HG03139 (cell line): ENCODE data around the gene FLRT2.

Source experiments
- ATAC-seq: cut with Tn5 transposase; IDR thresholded peaks from one replicate; pipeline ENCODE4 v1.9.1; 2021; ENCODE audit not compliant: unreplicated experiment

Gene FLRT2, protein sequence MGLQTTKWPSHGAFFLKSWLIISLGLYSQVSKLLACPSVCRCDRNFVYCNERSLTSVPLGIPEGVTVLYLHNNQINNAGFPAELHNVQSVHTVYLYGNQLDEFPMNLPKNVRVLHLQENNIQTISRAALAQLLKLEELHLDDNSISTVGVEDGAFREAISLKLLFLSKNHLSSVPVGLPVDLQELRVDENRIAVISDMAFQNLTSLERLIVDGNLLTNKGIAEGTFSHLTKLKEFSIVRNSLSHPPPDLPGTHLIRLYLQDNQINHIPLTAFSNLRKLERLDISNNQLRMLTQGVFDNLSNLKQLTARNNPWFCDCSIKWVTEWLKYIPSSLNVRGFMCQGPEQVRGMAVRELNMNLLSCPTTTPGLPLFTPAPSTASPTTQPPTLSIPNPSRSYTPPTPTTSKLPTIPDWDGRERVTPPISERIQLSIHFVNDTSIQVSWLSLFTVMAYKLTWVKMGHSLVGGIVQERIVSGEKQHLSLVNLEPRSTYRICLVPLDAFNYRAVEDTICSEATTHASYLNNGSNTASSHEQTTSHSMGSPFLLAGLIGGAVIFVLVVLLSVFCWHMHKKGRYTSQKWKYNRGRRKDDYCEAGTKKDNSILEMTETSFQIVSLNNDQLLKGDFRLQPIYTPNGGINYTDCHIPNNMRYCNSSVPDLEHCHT

DNA sequence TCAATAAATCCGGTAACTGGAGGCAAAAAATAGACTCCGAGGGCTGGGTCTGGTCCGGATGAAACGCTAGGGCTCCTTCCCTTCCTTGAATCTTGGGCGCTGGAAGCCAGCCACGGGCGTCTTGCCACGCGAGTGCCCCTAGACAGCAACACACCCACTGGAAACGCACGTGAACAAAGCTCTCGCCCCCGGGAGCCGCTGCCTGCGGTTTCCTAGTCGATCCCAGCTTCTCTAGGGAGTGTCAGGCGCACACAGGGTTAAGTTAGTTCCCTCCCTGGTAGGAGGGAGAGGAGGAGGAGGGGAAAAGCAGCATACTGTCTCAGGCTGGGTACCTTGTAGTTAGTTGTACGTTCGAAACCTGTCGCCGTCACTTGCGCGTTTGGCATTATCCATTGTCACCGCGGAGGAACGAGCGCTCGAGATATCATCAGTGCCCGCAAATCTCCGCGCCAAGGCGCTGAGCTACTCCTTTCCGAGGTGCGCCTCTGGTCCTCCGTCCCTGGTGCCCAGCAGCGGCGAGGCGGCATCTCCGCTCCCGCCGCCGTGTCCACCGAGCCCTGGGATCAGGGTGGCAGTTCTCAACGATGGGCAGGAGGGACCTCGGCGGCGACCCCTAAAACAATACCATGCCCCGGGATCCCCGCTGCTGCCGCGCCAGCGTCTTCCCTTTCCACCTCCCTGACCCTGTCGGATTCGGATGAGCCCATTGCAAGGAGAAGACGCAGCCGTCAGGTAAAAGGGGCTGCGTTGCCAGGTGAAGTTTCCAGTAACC lies at the start of gene FLRT2:
FLRT2 (plus strand) TSS at position 342 of the 772 bp plus-strand sequence. CDS start 91,371 bp downstream, outside the sequence.
- no peak for ATAC-seq

DNA sequence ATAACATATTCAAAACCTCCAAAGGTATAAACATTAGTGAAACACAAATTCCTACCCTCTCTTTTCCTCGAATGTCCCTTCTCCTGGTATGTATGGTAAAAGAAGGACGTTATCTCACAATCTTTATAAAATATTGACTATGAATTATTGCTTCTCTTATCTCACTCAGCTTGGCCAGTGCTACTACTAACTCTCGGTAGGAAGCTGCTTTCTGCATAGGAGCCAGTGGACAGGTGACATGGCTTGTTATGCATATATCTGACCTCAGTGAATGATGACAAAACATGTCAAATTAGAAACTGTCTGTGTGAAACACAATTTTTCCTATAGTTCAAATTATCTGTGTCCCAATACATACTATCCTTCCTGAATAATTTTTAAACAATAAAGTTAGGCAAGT lies 48.5 kb upstream of the FLRT2 start:
- ATAC-seq, result no peak

DNA sequence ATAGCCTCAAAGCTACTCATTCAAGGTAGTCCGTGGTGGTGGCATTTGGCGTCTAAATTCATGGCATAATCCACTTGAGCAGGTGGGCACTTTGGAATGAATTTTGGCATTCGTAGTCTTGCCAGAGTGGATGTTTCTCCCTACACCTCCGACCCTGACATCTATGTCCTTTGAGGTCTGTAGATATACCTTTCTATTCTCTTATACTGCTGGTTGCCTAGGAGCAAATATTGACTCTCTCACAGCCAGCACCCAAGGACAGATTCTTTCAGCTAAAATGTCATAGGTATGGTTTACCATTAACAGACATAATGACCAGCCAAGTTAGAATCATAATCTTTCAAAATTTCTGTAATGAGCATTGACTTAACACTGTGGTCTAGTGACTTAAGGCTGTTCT lies 47.4 kb upstream of the FLRT2 start:
- ATAC-seq, result no peak

DNA sequence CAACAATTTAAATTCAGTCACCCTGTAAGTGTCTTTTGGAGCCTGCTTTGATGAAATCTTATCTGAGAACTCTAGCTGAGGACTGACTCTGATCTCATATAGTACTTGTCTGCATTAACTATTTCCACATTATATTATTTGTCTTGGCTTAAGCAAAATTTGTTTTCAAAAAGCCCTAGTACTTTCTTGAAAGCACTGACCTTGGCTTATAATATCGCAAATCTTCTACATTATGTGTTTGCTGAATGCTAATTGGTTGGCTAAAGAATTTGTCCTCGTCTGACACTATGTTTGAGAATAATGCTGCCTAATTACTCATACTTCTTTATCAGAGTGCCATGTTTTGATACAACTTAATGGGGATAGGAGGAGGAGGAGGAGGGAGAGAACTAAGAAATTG lies 46.9 kb upstream of the FLRT2 start:
- no peak for ATAC-seq

DNA sequence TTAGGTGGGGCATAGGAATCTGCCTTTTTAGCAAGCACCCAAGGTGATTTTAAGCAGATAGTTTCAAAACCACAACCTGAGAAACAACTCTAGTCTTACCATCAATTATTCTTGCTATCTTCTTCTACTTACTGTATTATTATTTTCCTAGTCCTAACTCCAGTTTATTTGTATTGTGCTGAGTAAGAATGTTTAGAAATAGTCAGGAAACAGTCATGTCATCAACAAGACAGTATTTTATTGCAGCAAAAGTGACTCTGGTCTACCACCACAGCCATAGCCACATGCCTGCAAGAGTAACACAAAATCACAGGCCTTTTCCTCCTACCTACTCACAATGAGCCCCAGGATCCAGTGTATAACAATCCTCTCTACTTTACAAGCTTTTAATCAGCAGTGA lies 46.3 kb upstream of the FLRT2 start:
- no peak for ATAC-seq

DNA sequence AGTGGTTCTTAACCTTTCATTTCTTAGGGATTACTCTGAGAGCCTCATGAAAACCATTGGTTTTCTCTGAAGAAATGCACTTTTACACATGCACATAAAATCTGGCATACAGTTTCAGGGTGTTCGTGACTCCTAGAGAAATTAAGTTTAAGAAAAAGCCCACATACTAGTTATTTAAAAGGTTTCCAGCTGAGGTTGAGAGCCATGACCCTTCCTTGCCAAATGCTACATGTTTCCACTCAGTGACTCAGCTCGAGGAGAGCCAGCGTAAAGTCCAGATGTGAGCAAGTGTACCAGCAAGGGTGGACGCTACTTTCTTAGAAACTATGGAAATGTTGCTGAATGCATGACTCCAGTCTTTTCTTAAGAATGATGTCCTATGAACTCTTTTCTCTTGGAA lies 42.7 kb upstream of the FLRT2 start:
- ATAC-seq, result no peak

DNA sequence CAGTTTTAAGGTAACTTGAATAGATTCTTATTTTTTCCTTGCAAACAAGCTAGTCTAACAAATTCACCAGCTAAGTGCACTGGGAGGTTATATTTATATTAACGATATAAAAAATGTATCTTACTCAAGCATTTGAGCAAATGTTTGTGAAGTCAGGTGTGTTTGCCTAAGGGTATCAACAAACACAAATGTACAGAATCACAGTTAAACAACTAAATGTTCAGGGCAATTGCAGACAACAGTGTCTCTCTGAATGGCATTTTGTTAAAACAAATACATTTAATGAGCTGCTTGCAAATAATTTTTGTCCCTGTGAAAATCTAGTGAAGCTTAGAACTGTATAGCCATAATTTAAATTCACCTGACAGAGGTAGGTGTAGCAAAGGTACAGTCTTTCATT lies 28.2 kb upstream of the FLRT2 start:
- ATAC-seq, result no peak

DNA sequence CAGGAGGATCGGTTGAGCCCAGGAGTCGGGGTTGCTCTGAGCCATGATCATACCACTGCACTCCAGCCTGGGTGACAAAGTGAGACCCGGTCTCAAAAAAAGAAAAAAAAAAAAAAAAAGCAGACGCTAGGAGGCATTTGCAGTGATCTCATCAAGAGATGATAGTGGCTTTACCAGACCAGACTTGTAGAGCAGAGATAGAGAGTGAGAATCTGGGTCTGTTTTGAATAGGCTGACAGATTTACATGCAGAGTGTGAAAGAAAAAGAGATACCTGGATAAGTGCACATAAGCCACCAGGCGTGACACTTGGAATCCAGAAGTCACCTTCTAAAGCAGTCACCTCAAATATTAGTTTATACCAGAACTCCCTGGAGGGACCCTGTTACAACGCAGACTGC lies 21.1 kb upstream of the FLRT2 start:
- no peak for ATAC-seq

DNA sequence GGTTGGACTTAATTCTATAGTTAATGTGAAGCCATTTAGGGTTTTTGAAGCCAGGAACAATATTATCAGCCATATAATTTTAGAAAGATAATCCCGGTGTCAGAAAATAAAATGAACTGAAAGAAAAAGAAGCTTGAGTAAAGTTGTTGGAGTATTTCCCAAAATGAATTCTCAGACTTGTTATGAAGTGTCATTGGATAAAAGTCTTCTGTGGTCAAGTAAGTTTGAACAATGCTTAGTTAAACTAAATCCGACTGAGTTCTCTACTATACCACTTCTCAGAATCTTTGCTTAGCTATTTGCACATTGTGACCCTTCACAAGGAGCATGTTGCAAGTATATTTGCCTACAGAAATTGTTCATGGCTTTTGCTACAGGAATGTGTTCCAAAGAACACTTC lies 17.5 kb upstream of the FLRT2 start:
- ATAC-seq, result no peak

DNA sequence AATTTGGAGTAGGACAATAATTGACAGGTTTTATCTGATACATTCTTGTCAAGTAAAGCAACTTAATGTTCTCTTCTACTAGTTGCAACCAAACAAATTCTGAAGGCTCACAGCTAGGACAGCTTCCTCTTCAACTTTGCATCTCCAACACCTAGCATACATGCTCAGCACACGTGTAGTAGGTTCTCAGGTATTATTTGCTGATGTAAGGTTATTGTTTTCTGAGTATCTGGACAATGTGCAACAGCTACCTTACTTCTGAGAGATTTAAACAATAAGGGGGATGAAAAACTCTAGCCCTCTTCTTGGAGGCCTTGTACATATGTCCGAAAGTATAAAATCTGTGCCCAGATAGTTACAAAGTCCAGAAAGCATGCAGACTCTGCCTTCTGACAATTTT lies 15.5 kb upstream of the FLRT2 start:
- no peak for ATAC-seq

DNA sequence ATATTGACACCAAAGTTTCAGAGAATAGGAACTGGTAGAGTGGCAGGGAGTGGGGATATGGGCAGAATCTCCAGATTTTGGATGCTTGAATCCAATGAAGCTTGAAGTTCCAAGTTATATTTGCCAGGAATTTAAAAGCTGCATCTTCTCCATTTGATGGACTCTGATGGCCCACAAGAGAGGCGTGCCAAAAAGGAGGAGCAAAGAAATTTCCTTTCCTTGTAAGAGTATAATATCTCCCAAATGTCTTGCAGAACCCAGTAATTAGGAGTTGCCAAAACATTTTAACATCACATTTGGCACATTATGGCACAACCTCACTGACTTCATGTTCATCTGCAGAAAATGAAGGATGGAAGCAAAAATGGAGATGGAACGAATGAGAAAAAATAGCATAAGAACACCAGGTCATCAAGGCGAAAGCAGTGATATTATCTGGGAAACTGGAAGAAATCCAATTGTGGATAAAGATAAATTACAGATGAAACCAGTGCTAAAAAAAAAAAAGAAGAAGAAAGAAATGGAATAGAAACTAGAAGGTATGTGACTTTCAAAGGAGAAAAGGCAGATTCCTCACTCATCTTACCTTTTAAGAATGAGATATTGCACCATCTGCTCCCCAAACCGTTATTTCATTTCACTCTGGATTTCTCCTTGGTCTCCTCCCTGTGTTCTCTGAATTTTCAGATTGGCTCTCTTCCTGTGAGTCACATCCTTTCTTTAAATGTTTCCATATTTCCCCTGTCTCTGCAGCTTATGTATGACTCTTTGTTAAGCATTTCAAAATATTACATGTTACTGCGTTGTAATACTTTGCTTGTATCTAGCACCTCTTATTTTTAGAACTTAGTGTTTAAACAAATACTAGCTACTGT lies 13.5 kb upstream of the FLRT2 start:
- no peak for ATAC-seq

DNA sequence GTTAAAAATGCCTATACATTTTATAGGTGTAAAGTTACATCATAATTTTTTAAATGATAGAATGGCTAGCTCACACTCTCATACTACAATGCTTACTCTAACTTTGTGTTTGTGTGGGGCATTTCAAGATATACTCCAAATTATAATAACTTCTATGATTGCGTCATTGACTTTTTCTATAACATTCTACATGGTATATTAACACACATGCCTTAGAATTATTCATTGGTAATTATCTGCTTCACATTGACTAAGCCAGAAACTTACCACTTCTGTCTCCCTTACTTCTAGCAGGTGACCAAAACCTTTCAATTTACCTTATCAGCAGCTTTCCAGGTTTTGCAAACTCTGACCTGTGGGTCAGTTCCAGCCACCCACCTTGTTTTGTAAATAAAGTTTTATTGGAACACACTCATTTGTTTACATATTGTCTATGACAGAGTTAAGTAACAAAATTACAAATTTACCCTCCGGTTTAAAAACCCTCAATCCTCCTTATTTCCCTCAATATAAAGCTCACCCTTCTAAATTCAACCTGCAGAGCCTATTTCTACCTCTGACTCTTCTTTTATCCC lies 12.7 kb upstream of the FLRT2 start:
- ATAC-seq, result no peak

DNA sequence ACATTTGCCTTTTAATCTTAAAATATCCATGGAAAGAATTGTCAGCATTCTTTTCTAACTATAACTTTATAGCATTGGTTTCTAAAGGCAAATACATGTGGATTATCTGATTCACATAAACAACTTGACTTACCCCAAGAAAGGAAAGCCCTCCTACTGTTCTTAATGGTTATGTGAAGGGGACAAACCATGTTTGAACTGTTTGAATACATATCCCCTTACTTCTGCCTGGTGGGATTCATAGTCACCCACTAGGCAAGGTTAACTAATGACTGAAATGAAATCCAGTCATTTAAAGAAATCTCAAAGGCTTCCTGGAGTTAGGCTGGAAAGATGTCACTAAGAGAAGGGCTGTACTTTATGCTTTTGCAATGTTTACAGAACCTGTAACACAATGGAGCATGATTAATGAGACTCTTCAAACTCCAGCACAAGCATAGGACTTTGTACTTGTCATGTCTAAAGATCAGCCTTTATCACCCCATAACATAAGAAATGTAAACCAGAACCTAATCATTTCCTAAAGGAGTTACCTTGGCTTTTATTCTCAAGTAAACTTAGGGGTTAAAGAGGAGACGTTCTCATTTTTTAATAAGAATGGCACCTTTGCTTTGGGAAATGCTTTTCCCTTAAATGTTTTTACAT lies 10.2 kb upstream of the FLRT2 start:
- ATAC-seq, result no peak

DNA sequence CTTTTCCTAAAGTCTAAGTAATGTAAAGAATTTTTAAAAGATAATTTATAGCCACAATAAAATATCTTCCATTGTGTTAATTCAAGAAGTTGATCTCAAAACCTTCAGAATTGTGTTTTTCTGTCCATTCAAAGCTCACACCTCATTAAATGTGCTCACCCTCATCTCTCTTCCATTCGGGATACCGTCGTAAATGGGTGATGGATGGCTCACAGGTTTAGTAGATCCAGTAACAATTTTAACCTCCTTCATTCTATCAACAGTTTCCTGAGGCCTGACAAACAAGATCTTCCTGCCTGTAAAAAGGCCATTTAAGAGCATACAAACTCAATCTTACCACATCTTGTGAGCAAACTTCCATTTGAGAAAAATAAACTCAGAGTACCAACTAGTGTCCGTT lies 9.4 kb upstream of the FLRT2 start:
- no peak for ATAC-seq

DNA sequence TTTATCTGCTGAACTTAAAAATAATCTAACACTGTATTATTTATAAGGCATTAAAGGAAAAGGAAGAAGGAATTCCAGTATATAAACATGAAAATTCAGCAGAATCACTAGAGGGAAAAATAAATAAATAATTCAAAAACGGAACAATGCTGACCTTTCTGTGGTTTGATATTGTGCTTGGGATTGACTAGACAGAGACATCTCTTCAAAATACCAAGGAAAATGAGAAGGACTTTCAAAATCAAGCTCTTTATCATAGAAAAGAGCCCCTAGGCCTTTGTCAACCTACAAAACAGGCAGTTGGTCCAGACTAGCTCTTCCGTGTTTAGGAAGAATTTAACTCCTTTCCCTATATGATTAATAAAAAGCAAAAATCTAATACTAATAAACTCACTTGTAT lies 6.3 kb upstream of the FLRT2 start:
- no peak for ATAC-seq

DNA sequence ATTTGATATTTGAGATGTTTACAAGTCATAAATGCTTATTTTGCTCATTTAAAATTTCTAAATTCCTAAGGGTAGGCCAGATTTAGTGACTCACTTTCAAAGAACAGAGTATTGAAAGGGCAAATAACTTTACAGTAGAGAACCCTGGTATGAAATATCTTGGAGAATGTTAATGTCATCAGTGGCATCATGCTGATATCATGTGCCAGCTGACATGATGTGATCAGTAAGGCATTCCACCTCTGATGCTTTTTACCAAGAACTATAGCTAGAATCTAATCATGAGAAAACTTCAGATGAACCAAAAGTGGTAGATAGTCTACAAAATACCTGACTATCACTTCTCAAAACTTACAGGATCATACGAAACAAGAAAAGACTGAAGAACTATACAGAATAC lies 2.9 kb upstream of the FLRT2 start:
- ATAC-seq, result no peak

DNA sequence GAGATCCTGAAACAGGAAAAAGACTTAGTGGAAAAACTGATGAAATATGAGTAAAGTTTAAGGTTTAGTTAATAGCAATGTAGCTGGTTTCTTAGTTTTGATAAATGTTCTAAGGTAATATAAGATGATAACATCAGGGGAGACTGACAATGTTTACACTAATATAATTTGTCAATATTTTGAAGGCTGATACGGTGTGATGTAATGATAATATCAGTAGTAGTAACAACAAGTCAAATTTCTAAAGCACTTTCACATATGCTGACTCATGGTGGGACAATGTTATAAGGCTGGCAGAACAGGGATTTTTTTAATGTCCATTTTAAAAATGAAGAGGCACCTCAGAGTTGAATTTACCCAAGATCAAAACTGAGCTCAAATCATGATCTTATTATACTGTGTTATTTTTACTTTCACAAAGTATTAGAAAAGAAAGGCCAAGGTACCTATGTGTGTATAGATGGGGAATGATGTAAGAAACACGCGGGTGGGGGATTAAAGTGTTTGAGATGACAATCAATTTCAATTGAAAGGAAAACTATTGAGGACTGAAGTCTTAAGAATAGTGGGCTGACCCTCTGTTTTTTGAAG lies 2.4 kb upstream of the FLRT2 start:
- no peak for ATAC-seq

DNA sequence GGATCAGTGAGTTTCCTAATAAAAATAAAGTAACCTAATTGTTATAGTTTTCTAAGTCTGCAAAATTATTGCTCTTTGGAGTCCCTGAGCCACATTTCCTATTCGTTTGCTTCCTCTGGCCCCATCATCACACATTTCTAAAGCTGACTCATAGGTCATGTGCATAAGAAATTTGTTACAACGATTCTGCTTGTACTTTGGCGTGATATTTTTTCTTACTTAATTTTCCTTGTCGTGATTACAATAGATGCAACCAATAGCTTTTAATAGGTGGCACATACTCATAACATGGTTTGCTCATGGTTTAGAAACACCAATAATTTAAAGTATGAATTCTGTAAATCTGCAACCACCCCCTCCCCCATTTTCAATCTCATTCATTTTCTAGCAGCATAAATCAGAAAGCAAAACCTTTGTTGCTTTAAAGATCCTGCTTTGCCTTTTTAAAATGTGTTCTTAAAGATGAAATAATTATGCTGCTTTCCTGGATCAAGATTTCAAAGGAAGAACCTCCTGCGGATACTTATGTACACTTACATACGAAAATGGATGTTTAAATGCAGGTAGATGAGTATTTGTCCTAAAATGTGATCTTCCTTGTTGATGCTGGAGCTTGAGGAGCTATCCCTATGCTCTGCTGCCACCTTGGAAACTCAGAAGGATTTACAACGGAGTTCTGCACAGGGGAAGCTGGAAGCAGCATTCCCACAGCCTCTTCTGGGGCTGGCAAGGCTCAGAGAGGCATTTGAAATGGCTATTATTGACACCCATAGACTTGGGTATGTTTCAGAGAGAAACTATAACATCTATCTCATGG lies 1.7 kb upstream of the FLRT2 start:
- ATAC-seq, result no peak
